ENCODE results near the gene IL22RA1.

IL22RA1 gene

GRCh38 chr1:24111996-24112779, 30.8 kb downstream of the IL22RA1 start, which contains the start of gene MYOM3:
Gene MYOM3 (minus strand): TSS chr1:24112135. CDS start chr1:24108636, 3,499 bp downstream.
- DNase-seq: peak; percentile 46

GRCh38 chr1:24111262-24111995, 31.5 kb downstream of the IL22RA1 start:
- DNase-seq: no peak

- no peak for DNase-seq
Measured at GRCh38 chr1:24110642-24111261, 32.2 kb downstream of the IL22RA1 start.

- DNase-seq: no peak
Measured at GRCh38 chr1:24109686-24110475, 33.1 kb downstream of the IL22RA1 start.

- no peak for DNase-seq
Measured at GRCh38 chr1:24109166-24109483, 33.8 kb downstream of the IL22RA1 start.

DNA sequence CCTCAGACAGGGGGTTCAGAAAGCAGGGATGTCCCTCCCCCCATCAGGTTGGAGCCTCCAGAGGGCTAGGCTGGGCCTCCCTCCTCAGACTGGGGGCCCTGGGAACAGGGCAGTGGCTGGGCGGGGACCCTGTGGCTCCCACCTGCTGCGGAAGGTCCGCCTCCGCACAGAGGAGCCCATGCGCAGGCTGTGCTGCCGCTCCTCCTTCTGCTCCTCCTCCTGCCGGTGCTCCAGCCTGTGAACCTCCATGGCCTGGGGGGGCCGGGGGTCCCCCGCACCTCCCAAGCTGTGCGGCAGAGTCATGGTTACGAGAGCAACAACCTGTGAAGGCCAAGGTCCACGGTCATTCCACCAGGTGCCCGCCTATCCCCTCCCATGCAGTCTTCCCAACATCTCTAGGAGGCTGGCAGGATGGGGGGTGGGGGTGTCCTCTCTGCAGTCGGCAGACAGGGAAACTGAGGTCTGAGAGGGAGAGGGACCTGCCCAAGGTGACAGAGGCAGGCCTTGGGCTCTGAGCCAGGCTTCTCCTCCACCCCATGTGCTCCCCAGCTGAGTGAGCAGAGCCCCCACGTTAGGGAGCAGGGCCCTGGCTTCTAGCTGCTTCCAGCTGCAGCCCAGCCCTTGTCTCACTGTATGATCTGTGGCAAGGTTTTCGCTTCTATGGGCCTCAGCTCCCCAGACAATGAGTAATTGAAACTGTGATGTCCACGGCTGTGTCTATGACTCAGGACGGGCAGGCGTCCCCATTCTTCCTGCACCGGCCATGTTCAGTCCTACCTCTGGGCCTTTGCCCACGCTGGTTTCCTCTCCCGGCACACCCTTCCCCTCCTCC, 34.4 kb downstream of the IL22RA1 start:
- DNase-seq: no peak

DNA sequence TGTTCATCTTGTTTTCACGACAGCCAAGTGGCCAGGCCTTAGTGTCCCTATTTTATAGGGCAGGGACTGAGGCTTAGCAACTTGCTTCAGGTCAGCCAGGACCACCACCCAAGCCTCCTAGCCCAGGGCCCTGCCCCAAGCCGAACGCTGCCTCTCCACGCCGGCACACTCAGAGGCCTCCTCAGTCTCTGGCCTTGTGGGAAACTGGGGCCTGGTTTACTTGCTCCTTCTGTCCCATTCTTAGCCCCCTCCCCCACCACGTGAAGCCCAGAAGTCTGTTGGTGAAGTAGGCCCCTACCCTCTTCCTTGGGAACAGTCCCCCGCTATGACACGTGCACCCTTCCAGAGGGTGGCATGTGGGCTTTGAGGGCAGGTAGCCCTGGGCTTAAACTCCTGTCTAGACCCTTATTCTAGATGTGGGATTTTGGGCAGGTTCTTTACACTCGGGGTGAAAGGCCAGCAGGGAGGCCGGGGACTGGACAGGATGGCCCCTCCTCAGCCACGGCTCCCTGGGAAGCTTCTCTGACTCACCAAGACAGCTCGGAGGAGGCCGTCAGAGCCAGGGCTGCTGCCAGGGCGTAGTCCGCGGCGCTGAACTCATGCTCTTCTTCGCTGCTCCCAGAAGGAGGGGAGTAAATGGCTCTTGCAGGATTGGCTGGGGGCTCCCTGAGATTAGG, 35.3 kb downstream of the IL22RA1 start:
- DNase-seq: no peak

- no peak for DNase-seq
Measured at GRCh38 chr1:24105368-24106160, 37.4 kb downstream of the IL22RA1 start.

GRCh38 chr1:24104854-24105253, 38.1 kb downstream of the IL22RA1 start:
- DNase-seq: no peak

DNA sequence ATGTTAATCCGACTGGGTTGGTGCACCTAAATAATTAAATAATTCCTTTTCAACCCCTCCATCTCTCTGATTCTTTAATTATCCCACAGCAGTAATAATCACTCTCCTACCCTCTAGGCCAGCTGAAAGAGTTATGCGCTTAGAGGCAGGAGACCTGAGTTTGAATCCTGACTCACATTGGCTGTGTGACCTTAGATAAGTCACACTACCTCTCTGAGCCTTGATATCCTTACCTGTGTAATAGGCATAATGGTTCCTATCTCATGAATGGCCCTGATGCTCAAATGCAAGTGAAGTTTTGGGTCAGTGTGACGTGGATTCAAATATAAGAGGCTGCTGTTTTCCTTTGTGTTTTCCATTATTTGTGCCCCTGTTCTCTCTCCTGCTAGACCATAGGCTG, 39.1 kb downstream of the IL22RA1 start:
- no peak for DNase-seq

- no peak for DNase-seq
Measured at GRCh38 chr1:24103408-24103807, 39.5 kb downstream of the IL22RA1 start.

DNA sequence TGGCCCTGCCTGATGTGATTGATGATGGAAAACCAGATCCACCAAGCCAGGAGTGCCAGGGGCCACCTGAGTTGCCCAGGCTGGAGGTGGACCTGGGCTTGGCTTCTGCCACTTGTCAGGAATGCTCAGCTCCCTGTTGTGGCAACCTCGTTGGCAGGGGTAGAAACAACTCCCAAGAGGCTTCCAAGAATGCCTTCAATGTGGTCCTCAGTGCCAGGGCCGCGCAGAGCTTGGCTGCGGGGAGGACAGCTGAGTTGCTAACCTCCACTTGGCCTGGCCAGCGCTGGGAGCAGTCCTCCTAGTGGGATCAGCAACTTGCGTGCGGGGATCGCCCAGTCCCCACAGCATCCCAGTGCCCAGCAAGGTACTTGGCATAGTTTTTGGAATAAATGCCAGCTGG, 40.0 kb downstream of the IL22RA1 start:
- no peak for DNase-seq

DNA sequence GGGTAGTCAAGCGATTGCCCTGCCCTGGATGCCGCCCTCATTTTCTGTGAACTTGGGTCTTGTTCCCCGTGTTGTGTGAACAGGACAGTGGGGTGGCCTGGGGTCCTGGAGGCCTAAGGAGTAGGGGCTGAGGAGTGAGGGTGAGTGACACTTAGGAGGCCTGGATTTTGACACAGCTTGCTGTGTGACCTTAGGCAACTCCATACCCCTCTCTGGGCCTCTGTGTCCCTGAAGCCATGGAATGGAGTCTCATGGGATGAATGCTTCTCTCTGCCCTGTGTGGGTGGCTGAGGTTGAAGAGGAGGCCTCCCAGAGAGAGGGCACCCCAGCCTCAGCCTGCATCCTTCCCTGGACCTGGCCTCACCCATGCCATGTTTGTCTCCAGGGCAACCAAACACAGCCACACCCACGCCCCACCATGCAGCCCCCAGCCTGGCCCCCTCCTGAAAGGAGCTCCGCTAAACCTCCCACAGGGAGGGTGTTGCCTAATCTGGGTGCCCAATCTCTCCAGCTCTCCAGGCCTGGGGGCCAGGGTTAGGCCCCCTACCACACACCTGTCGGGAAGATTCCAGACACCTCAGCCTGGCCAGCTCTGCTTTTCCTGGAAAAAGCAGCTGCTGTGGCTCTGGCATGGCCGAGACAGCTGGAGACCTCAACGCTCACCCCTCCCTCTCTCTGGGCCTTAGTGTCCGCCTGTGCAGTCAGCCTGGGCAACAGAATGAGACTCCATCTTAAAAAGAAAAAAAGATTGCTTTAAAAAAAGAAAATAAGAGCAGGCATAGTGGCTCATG, 40.9 kb downstream of the IL22RA1 start:
- no peak for DNase-seq

DNA sequence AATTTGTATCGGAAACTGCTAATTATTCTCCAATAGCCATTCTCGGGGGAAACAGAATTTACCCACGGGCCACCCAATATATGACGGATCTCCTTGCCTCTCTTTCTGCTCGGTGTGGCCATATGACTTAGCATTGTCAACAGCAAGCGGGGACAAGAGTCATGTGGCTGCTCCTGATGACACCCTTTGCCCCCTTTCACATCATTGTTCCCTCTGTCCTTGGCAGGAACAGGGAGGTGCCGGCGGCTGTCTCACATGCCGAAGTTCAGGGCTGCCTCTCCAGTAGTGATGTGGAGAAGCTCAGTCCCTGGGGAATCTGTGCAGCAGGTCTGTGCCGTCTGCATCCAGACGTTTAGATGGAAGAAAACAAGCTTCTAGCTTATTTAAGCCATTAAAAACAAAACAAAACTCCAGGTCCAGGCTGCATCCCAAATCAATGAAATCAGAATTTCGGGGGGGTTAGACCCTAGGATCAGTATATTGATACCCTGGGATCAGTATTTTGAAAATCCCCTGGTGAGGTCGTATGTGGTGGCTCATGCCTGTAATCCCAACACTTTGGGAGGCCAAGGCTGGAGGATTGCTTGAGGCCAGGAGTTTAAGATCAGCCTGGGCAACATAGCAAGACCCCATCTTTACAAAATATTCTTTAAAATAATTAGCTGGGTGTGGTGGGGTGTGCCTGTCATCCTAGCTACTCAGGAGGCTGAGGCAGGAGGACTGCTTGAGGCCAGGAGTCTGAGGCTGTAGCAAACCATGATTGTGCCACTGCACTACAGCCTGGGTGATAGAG, 41.8 kb downstream of the IL22RA1 start:
- DNase-seq: no peak

DNA sequence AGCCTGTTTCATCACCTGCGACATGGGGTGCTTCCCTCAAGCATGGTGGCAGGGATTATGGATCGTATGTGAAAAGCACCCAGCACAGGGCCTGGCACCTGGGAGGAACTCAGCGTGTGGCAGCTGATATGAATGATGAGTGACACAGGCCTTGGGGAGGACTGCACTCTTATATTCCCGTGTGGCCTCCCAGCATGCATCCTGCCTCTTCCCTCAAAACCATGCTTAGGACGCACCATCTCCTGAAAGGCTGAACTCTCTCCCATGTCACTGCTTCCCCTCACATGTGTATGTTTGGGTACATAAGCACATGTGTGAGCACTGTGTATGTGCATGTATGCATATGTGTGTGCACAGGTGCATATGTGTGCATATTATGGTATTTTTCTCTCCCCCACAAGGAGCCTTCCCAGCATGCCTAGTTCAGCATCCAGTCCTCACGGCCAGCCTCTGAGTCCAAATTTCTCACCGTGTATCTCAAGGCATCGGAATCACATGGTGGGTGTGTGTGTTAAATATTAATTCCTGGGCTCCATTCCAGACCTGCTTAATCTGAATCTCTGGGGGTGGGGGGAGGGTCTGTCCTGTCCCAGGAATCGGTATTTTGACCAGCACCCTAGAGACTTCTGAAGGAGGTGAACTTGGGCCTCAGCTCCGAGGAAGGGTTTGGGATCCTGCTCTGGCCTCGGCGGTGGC, 43.8 kb downstream of the IL22RA1 start:
- DNase-seq: no peak

- DNase-seq: no peak
Measured at GRCh38 chr1:24098102-24098501, 44.8 kb downstream of the IL22RA1 start.

DNA sequence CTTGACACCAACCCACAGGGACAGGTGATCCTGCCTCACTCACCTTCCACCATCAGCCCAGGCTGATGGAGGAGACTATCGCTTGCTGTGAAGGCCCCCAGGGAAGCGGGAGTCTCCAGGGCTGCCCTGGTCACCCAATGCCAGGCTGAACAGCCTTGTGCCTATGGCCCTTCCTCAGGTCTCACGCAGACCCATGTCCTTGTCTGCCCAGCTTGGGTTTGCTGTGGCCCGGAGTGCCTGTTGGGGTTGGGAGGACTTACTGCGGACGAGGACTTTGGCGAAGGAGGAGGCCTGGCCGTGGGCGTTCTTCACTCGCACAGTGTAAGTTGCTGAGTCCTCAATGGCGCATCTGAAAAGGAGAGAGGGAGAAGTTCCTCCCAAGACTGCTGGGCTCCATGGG, 45.3 kb downstream of the IL22RA1 start:
- no peak for DNase-seq

GRCh38 chr1:24096739-24097103, 46.2 kb downstream of the IL22RA1 start:
- no peak for DNase-seq

All from stimulated activated CD4-positive, alpha-beta T cell treated with anti-CD3 and anti-CD28 coated beads, Interleukin-4, amount 100 ng/mL, for 24 hours (primary cell).